Ishikawa (cell line): ENCODE measurements around the gene FOXP1.

Experiments used
- CEBPB ChIP-seq: IDR thresholded peaks from 2 replicates; pipeline ENCODE4 v1.6.1; 2012
- FOXM1 ChIP-seq: IDR thresholded peaks from 2 replicates; pipeline ENCODE4 v1.6.1; 2012; ENCODE audit warnings: low read depth, borderline replicate concordance
- MAX ChIP-seq: IDR thresholded peaks from 2 replicates; pipeline ENCODE4 v1.6.1; 2012
- TAF1 ChIP-seq: IDR thresholded peaks from 2 replicates; pipeline ENCODE4 v1.6.1; 2012; ENCODE audit warnings: low read depth, mild to moderate bottlenecking

DNA sequence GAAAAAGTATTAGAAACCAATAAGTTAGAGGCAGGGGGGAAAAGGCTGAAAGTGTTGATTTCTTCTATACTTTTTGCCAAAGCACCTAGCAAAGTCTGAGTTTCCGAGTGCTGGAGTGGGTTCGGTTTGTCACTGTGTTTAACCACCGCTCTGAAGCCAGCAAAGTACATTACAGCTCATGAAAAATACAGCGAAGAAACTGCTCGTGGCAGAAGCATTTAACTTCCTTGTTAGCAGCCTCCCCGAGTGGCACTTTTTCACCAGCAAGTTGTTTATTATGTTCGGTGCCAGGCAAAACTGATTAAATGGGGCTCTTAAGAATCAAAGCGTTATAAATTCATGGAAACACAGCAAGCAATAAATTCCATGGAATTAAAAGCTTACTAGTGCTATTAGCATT, 313.6 kb downstream of the FOXP1 start:
- TF ChIP-seq CEBPB (no peak), TAF1 (no peak), MAX (no peak), FOXM1 (no peak)
